Measurements from ENCODE around the gene DPP10.
"Not testable (repeated sequence)": the region's sequence is repeated elsewhere in the genome, so short reads cannot be mapped to it uniquely, and the experiment has no call there.

The DPP10 gene

GRCh38 chr2:114442510-114442909, at the start of gene DPP10:
DPP10 (plus strand) TSS chr2:114442641.
- no peak for TF ChIP-seq CTCF (IDR thresholded peaks at IDR 0.05; ENCODE audit: low read depth, low read length)
- DNase-seq (ENCODE audit: low read depth in 2 of 2): peak; percentile 0 to 7
- H3K4me3 ChIP-seq (replicated peaks in 1 of 2; ENCODE audit: low read depth in 2 of 2, low read length in 2 of 2): no peak within 1 kb of the TSS

DNA sequence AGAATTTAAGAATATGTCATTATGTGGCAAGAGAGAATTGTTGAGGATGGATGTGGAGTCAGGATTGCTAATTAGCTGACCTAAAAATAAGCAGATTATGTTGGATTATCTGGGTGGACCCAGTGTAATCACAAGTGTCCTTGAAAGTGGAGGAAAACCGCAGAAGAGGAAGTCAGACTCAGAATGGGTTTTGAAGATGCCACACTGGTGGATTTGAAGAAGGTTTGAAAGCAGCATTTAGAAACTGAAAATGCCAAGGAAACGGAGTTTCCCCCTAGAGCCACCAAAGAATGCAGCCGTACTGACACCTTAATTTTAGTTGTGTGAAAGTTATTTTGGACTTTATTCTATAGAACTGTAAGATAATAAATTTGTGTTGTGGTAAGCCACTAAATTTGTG, 41.6 kb upstream of the DPP10 start:
- H3K4me3 ChIP-seq (replicated peaks in 1 of 2; ENCODE audit: low read depth in 2 of 2, low read length in 2 of 2): no peak overlapping the region
- no peak for TF ChIP-seq CTCF (IDR thresholded peaks at IDR 0.05; ENCODE audit: low read depth, low read length)
- DNase-seq (ENCODE audit: low read depth in 2 of 2): no peak

DNA sequence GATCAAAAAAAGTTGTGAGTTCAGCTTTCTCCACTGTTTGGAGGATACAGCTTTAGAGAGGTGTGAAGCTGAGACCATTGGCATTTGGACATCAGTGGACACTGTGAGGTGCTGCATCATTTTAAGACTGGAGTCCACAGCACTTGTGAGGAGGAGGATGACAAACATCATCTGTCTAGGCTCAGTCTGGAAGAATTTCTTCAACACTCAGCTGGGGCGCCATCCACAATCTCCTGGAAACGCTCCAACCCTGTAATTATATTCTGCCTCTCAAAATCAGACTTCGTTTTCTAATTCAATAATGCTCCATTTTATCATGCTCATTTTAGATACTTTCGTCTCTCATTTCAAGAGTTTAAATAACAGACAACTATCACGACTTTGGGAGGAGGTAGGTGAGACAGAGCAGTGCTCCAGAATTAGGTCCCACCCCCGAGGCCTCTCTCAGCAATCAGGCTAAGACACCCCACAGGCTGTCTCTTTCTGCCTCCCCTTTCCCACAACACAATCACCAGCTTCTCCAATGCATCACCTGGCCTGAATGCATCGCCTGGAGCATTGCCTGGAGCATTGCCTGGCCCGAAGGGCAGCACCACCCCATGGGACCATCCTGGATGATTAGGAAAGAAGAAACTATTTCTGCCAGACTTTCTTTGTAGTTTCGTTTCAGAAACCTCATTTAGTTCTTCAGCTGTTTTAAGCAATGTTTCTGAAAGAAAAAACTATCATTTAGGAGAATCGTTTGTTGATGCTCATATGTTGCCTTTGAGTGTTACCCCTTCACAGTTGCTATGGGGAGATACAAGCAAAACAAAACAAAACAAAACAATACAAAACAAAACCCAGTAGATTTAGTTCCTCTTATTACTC, 37.0 kb upstream of the DPP10 start:
- no peak overlapping the region for H3K4me3 ChIP-seq (replicated peaks in 1 of 2; ENCODE audit: low read depth in 2 of 2, low read length in 2 of 2)
- TF ChIP-seq CTCF (IDR thresholded peaks at IDR 0.05; ENCODE audit: low read depth, low read length): no peak
- no peak for DNase-seq (ENCODE audit: low read depth in 2 of 2)

- no peak for DNase-seq (ENCODE audit: low read depth in 2 of 2)
- H3K4me3 ChIP-seq (replicated peaks in 1 of 2; ENCODE audit: low read depth in 2 of 2, low read length in 2 of 2): no peak overlapping the region
- TF ChIP-seq CTCF (IDR thresholded peaks at IDR 0.05; ENCODE audit: low read depth, low read length): no peak
Observed at GRCh38 chr2:114406347-114406746, 36.1 kb upstream of the DPP10 start.

DNA sequence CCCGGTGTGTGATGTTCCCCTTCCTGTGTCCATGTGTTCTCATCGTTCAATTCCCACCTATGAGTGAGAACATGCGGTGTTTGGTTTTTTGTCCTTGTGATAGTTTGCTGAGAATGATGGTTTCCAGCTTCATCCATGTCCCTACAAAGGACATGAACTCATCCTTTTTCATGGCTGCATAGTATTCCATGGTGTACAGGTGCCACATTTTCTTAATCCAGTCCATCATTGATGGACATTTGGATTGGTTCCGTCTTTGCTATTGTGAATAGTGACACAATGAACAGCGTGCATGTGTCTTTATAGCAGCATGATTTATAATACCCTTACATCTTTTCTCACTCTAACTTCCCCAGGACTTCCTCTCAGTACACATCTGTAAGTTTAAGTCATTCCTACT, 35.1 kb upstream of the DPP10 start:
- not testable (repeated sequence) for DNase-seq (ENCODE audit: low read depth in 2 of 2); H3K4me3 ChIP-seq (replicated peaks in 1 of 2; ENCODE audit: low read depth in 2 of 2, low read length in 2 of 2)

GRCh38 chr2:114421781-114422180, 20.7 kb upstream of the DPP10 start:
- TF ChIP-seq CTCF (IDR thresholded peaks at IDR 0.05; ENCODE audit: low read depth, low read length): no peak
- no peak for DNase-seq (ENCODE audit: low read depth in 2 of 2)
- no peak overlapping the region for H3K4me3 ChIP-seq (replicated peaks in 1 of 2; ENCODE audit: low read depth in 2 of 2, low read length in 2 of 2)

DNA sequence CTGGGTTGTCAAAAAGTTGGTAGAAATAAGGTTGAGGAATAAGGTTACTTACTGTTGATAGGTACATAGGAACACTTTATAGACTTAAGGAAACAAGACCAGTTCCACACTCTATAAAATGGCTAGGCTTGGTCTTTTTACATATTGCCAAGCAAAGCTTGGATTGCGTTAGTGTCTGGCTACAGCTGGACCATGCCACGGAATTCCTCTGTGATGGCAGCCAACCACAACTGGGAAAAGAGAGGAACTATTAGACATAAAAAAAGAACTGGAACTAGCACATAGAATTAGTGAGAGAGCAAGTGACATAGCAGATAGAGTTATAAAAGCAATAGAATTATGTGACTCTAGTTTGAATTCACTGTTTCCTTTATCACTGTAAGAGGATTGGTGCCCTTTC, 17.7 kb upstream of the DPP10 start:
- DNase-seq (ENCODE audit: low read depth in 2 of 2): no peak
- no peak for TF ChIP-seq CTCF (IDR thresholded peaks at IDR 0.05; ENCODE audit: low read depth, low read length)
- H3K4me3 ChIP-seq (replicated peaks in 1 of 2; ENCODE audit: low read depth in 2 of 2, low read length in 2 of 2): no peak overlapping the region

Measured in cardiac fibroblast (primary cell).